T-cell (primary cell): ENCODE data around the gene PRSS23. TPM values are rescaled to one million over a fixed set of nuclear protein-coding genes. Genes with fewer than 3 reads are reported as not detected.

Experiments used
- ATAC-seq, 4 experiments: fragments of 200-7000 bp in 3 of 4; fragments of 150-1000 bp in 1 of 4; cut with Tn5 transposase; replicated peaks in 1 of 4; 1 replicate in 3 of 4; 2 replicates in 1 of 4; pipeline ENCODE4 v1.10.0; 2021; ENCODE audit warnings: moderate library complexity in 3 of 4, mild to moderate bottlenecking in 2 of 4, moderate number of reproducible peaks in 1 of 4
- CTCF ChIA-PET, 2 donors: fragments of 300-600 bp; sonication (Branson Sonifier 250); formaldehyde crosslinking; loops; one replicate each; lab custom pipeline; 2022; ENCODE audit warnings: antibody characterized with exemption in 2 of 2; lab: Charles Lee
- POLR2A ChIA-PET, 2 donors: fragments of 300-600 bp; sonication (Branson Sonifier 250); formaldehyde crosslinking; loops; one replicate each; lab custom pipeline; 2022; ENCODE audit warnings: antibody characterized with exemption in 2 of 2; lab: Charles Lee
- DNase-seq, 35 experiments: peaks; one replicate each; pipeline versions ENCODE4 v3.0.0 to v3.0.0-alpha.2; 2013 to 2023
- H3K27ac ChIP-seq: one replicate; pipeline ENCODE4 v1.5.1; 2013; ENCODE audit warnings: low read length
- H3K27me3 ChIP-seq, 2 experiments: replicated peaks in 1 of 2; 1 replicate in 1 of 2; 2 replicates in 1 of 2; pipeline versions ENCODE4 v1.6.1 to v1.7.0; 2013; ENCODE audit warnings: low read length in 1 of 2, mixed read lengths in 1 of 2; ENCODE audit not compliant: control insufficient read depth in 2 of 2, insufficient read depth in 2 of 2; ENCODE audit errors: extremely low read depth in 1 of 2
- H3K36me3 ChIP-seq, 2 donors: 1 replicate in 1 of 2; 2 replicates in 1 of 2; pipeline versions ENCODE4 v1.6.1 to v1.7.0; 2013; ENCODE audit warnings: low read length in 1 of 2; ENCODE audit not compliant: control insufficient read depth in 2 of 2, insufficient read depth in 1 of 2; ENCODE audit errors: extremely low read depth in 1 of 2
- H3K4me1 ChIP-seq, 2 experiments: 1 replicate in 1 of 2; 2 replicates in 1 of 2; pipeline versions ENCODE4 v1.6.1 to v1.7.0; 2013; ENCODE audit warnings: low read length in 2 of 2, mixed read lengths in 1 of 2; ENCODE audit not compliant: insufficient read depth in 2 of 2, control insufficient read depth in 1 of 2; ENCODE audit errors: extremely low read depth in 1 of 2
- H3K4me3 ChIP-seq, 2 donors: 1 replicate in 1 of 2; 2 replicates in 1 of 2; pipeline versions ENCODE4 v1.5.1 to v1.7.0; 2013; ENCODE audit warnings: mild to moderate bottlenecking in 2 of 2, low read length in 1 of 2, moderate library complexity in 1 of 2; ENCODE audit not compliant: control insufficient read depth in 1 of 2; ENCODE audit errors: extremely low read depth in 1 of 2
- H3K9me3 ChIP-seq: 2 replicates; pipeline ENCODE4 v1.7.0; 2013
- H3K27ac Mint-ChIP-seq, 2 donors: one replicate each; pipeline ENCODE4 v1.8.0; 2020 to 2021; ENCODE audit warnings: mild to moderate bottlenecking in 2 of 2, mixed read lengths in 2 of 2
- H3K27me3 Mint-ChIP-seq, 2 donors: one replicate each; pipeline ENCODE4 v1.8.0; 2021 to 2022; ENCODE audit warnings: mixed read lengths in 2 of 2
- H3K36me3 Mint-ChIP-seq: one replicate; pipeline ENCODE4 v1.8.0; 2021; ENCODE audit warnings: mixed read lengths
- H3K4me1 Mint-ChIP-seq, 3 donors: one replicate each; pipeline ENCODE4 v1.8.0; 2020 to 2022; ENCODE audit warnings: mixed read lengths in 3 of 3, mild to moderate bottlenecking in 1 of 3
- H3K4me3 Mint-ChIP-seq, 3 donors: one replicate each; pipeline ENCODE4 v1.8.0; 2020 to 2022; ENCODE audit warnings: mild to moderate bottlenecking in 3 of 3, mixed read lengths in 3 of 3, moderate library complexity in 3 of 3
- H3K9me3 Mint-ChIP-seq, 3 donors: one replicate each; pipeline ENCODE4 v1.8.0; 2020 to 2022; ENCODE audit warnings: mixed read lengths in 3 of 3
- WGBS: methylation state at CpG from one replicate; pipeline ENCODE4 v1.1.5; 2013; ENCODE audit warnings: missing lambda C conversion rate; ENCODE audit not compliant: insufficient coverage; 5-methylcytosine and 5-hydroxymethylcytosine counted together
- total RNA-seq, 35 experiments: library from RNA in 6 of 35; stranded (reverse) in 6 of 35; fragments of 120-200 nt in 1 of 35; gene quantifications; one replicate each; pipeline versions ENCODE4 v1.2.1 to v1.2.4 and lab custom pipeline; 2013 to 2026

The PRSS23 gene
- total RNA-seq, 5 donors from 2014 or later (not counting 1 experiment from before 2014, with no cell fraction given): 1.3 to 4.3 (median 1.6) TPM

GRCh38 chr11:86787018-86787536 is 13.3 kb upstream of the PRSS23 start:
- ChIA-PET POLR2A (no interaction called here), CTCF (no interaction called here)
- H3K27me3 Mint-ChIP-seq: peaks cover 10 to 11% of the 10 kb centered on the region in 2 donors
- no peak overlapping the region for H3K4me3 Mint-ChIP-seq
- no peak overlapping the region for H3K4me3 ChIP-seq
- H3K9me3 ChIP-seq: no peaks in the 10 kb centered on the region
- DNase-seq (no peak), ATAC-seq (no peak)
- H3K36me3 ChIP-seq: no peaks in the 10 kb centered on the region
- no peak overlapping the region for H3K27ac ChIP-seq
- peaks cover 0 to 7% of the 10 kb centered on the region in 2 experiments for H3K27me3 ChIP-seq
- no peaks in the 10 kb centered on the region for H3K4me1 ChIP-seq
- no peaks in the 10 kb centered on the region for H3K36me3 Mint-ChIP-seq
- no peaks in the 10 kb centered on the region for H3K4me1 Mint-ChIP-seq
- H3K27ac Mint-ChIP-seq: no peak overlapping the region
- H3K9me3 Mint-ChIP-seq: no peaks in the 10 kb centered on the region
- no CpG with 5 or more reads among the region's 2 CpGs for WGBS

GRCh38 chr11:86787656-86788055 is 12.7 kb upstream of the PRSS23 start:
- DNase-seq (no peak), ATAC-seq (no peak)
- Mint-ChIP-seq H3K27ac (no peak overlapping the region), H3K9me3 (no peaks in the 10 kb centered on the region), H3K4me3 (no peak overlapping the region), H3K4me1 (no peaks in the 10 kb centered on the region), H3K36me3 (no peaks in the 10 kb centered on the region), H3K27me3 (peaks cover 10 to 13% of the 10 kb centered on the region in 2 donors)
- Histone ChIP-seq H3K9me3 (no peaks in the 10 kb centered on the region), H3K36me3 (no peaks in the 10 kb centered on the region), H3K27ac (no peak overlapping the region), H3K4me1 (no peaks in the 10 kb centered on the region), H3K27me3 (peaks cover 0 to 4% of the 10 kb centered on the region in 2 experiments), H3K4me3 (no peak overlapping the region)
- POLR2A ChIA-PET: no interaction called here
- CTCF ChIA-PET: no interaction called here

GRCh38 chr11:86790195-86790725 is 10.1 kb upstream of the PRSS23 start:
- H3K36me3 Mint-ChIP-seq: no peaks in the 10 kb centered on the region

GRCh38 chr11:86790867-86791849 is 9.2 kb upstream of the PRSS23 start:
- ATAC-seq: no peak
- Mint-ChIP-seq H3K4me3 (no peak overlapping the region), H3K4me1 (no peaks in the 10 kb centered on the region), H3K27me3 (peaks cover 7 to 13% of the 10 kb centered on the region in 2 donors), H3K27ac (no peak overlapping the region), H3K36me3 (no peaks in the 10 kb centered on the region), H3K9me3 (no peaks in the 10 kb centered on the region)
- Histone ChIP-seq H3K9me3 (no peaks in the 10 kb centered on the region), H3K27me3 (peaks cover 0 to 4% of the 10 kb centered on the region in 2 experiments), H3K27ac (no peak overlapping the region), H3K4me1 (no peaks in the 10 kb centered on the region), H3K4me3 (no peak overlapping the region), H3K36me3 (no peaks in the 10 kb centered on the region)
- ChIA-PET CTCF (no interaction called here), POLR2A (no interaction called here)
- 77% methylated on average over 4 of the region's 5 CpGs for WGBS
- DNase-seq: no peak

More at GRCh38 chr11:86790195-86790725, 10.1 kb upstream of the PRSS23 start:
- Mint-ChIP-seq H3K4me1 (no peaks in the 10 kb centered on the region), H3K27me3 (peaks cover 10 to 13% of the 10 kb centered on the region in 2 donors), H3K4me3 (no peak overlapping the region), H3K9me3 (no peaks in the 10 kb centered on the region), H3K27ac (no peak overlapping the region)
- ChIA-PET CTCF (no interaction called here), POLR2A (interaction anchor here in 1 of 2 donors (0.6 kb wide), 1 partner anchor 1251 kb away, joined by 3 read pairs; no protein-coding TSS in a partner anchor)
- Histone ChIP-seq H3K27ac (no peak overlapping the region), H3K9me3 (no peaks in the 10 kb centered on the region), H3K4me1 (no peaks in the 10 kb centered on the region), H3K36me3 (no peaks in the 10 kb centered on the region), H3K4me3 (no peak overlapping the region), H3K27me3 (peaks cover 0 to 4% of the 10 kb centered on the region in 2 experiments)
- DNase-seq (no peak), ATAC-seq (no peak)

GRCh38 chr11:86792150-86792549 is 8.2 kb upstream of the PRSS23 start:
- H3K9me3 Mint-ChIP-seq: no peaks in the 10 kb centered on the region

GRCh38 chr11:86793307-86793706 is 7.0 kb upstream of the PRSS23 start:
- CTCF ChIA-PET: interaction anchor here in 1 of 2 donors (0.6 kb wide), 1 partner anchor 10 kb away, joined by 3 read pairs; no protein-coding TSS in a partner anchor
- H3K27me3 ChIP-seq: peaks cover 0 to 3% of the 10 kb centered on the region in 2 experiments
- H3K27ac ChIP-seq: no peak overlapping the region
- peaks cover 11 to 20% of the 10 kb centered on the region in 2 donors for H3K27me3 Mint-ChIP-seq
- no peak overlapping the region for H3K4me3 ChIP-seq
- no peak overlapping the region for H3K27ac Mint-ChIP-seq
- no peaks in the 10 kb centered on the region for H3K4me1 ChIP-seq
- no peak overlapping the region for H3K4me3 Mint-ChIP-seq
- POLR2A ChIA-PET: no interaction called here
- H3K9me3 Mint-ChIP-seq: no peaks in the 10 kb centered on the region
- H3K9me3 ChIP-seq: no peaks in the 10 kb centered on the region
- no peaks in the 10 kb centered on the region for H3K4me1 Mint-ChIP-seq
- ATAC-seq (no peak), DNase-seq (no peak)
- no peaks in the 10 kb centered on the region for H3K36me3 Mint-ChIP-seq
- H3K36me3 ChIP-seq: no peaks in the 10 kb centered on the region
- 100% methylated on average over 1 of the region's 1 CpG for WGBS

More at GRCh38 chr11:86792150-86792549, 8.2 kb upstream of the PRSS23 start:
- no peak overlapping the region for H3K27ac ChIP-seq
- no peaks in the 10 kb centered on the region for H3K9me3 ChIP-seq
- ATAC-seq: no peak
- peaks cover 0 to 4% of the 10 kb centered on the region in 2 experiments for H3K27me3 ChIP-seq
- 97% methylated on average over 2 of the region's 3 CpGs for WGBS
- H3K27me3 Mint-ChIP-seq: peaks cover 7 to 16% of the 10 kb centered on the region in 2 donors
- no peaks in the 10 kb centered on the region for H3K36me3 Mint-ChIP-seq
- ChIA-PET CTCF (no interaction called here), POLR2A (no interaction called here)
- no peaks in the 10 kb centered on the region for H3K4me1 Mint-ChIP-seq
- no peak for DNase-seq
- H3K36me3 ChIP-seq: no peaks in the 10 kb centered on the region
- no peak overlapping the region for H3K4me3 ChIP-seq
- H3K4me3 Mint-ChIP-seq: no peak overlapping the region
- no peak overlapping the region for H3K27ac Mint-ChIP-seq
- no peaks in the 10 kb centered on the region for H3K4me1 ChIP-seq
